ENCODE measurements around the gene PER1. TPM values are rescaled to one million over a fixed set of nuclear protein-coding genes. Genes with fewer than 3 reads are reported as not detected.
A peak's percentile ranks its signal among the peaks of the same experiment; 100 is the strongest.

Gene PER1
- total RNA-seq, 4 donors from 2014 or later = 105 to 263 (median 164) TPM

DNA sequence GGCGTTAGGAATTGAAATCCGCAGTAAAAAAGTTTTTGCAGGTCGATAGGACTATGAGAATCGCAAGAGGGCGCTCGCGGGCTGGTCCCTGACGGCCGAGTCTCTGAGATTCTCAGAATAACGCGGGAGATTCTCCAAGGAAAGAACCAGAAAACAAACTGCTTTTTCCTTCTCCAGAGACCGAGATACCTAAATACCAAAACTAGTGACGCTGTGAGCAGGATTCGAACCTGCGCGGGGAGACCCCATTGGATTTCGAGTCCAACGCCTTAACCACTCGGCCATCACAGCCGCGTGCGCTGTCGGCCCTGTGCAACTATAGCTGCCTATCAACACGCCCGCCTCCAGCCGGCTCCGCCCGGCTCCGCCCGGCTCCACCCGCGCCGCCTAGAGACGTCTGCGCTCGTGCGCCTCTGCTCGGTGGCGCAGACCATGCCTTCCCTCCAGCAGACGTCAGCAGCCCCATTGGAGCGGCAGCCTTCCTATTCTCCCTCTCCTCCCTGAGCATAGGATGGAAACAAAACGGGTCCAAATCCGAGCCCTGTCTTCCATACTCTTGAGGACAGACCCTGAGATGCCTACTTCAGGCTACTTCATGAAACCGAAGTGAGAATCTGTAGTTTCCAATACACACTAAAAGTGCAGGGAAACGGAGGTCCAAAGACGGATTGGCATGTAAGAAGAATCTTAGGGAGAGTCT is 13.4 kb downstream of the PER1 start:
- Histone ChIP-seq H3K4me1 (peaks cover 29 to 47% of the 10 kb centered on the region in 2 donors), H3K4me3 (peak overlapping the region; percentile 2 to 23 (median 2)), H3K36me3 (peaks cover 3 to 44% of the 10 kb centered on the region in 2 donors), H3K9me3 (no peaks in the 10 kb centered on the region), H3K27ac (peak overlapping the region; percentile 84 to 100 (median 100)), H3K27me3 (no peaks in the 10 kb centered on the region)
- DNase-seq = peak; percentile 82 to 93
- intact Hi-C loops (cut with DNase I; ENCODE audit: low total_unique reads) = loop anchor here (1.0 kb wide), 1 partner anchor 19 kb away; no protein-coding TSS in a partner anchor
- in situ Hi-C loops (cut with MboI; ENCODE audit: low sequenced_read_pairs in 4 of 4) = no loop called here
- ATAC-seq = peak; percentile 66 to 74
- TF ChIP-seq, protein P1, sequence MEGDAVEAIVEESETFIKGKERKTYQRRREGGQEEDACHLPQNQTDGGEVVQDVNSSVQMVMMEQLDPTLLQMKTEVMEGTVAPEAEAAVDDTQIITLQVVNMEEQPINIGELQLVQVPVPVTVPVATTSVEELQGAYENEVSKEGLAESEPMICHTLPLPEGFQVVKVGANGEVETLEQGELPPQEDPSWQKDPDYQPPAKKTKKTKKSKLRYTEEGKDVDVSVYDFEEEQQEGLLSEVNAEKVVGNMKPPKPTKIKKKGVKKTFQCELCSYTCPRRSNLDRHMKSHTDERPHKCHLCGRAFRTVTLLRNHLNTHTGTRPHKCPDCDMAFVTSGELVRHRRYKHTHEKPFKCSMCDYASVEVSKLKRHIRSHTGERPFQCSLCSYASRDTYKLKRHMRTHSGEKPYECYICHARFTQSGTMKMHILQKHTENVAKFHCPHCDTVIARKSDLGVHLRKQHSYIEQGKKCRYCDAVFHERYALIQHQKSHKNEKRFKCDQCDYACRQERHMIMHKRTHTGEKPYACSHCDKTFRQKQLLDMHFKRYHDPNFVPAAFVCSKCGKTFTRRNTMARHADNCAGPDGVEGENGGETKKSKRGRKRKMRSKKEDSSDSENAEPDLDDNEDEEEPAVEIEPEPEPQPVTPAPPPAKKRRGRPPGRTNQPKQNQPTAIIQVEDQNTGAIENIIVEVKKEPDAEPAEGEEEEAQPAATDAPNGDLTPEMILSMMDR (IDR thresholded peaks at IDR 0.05 in 4 of 5, conservative IDR thresholded peaks at IDR 0.05 in 1 of 5) = peak; percentile 88 to 93 (median 89)
- TF ChIP-seq POLR2A (IDR thresholded peaks at IDR 0.05) = peak; percentile 64 to 78

DNA sequence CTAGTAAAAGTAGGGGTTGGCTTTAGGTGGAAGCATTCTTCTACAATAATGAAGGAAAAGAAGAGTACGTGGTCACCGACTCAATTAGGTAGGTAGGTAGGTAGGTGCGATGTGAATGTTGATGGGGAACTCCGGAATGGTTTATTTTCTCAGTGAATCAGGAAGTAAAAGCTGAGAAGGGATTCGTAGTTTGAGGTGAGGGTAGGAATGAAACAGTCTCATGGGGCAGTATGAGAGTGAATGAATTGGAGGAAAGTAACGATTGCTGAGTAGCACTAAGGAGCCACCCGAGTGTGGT is 13.9 kb downstream of the PER1 start:
- peaks cover 3 to 39% of the 10 kb centered on the region in 2 donors for H3K36me3 ChIP-seq
- H3K4me3 ChIP-seq = peak overlapping the region in 1 of 4 donors; percentile 2
- intact Hi-C loops (cut with DNase I; ENCODE audit: low total_unique reads) (no loop called here), in situ Hi-C loops (cut with MboI; ENCODE audit: low sequenced_read_pairs in 4 of 4) (no loop called here)
- H3K27me3 ChIP-seq = no peaks in the 10 kb centered on the region
- DNase-seq (no peak), ATAC-seq (no peak)
- peak overlapping the region; percentile 84 to 100 (median 100) for H3K27ac ChIP-seq
- no peaks in the 10 kb centered on the region for H3K9me3 ChIP-seq
- TF ChIP-seq, protein P1 (IDR thresholded peaks at IDR 0.05 in 4 of 5, conservative IDR thresholded peaks at IDR 0.05 in 1 of 5) = no peak
- TF ChIP-seq POLR2A (IDR thresholded peaks at IDR 0.05) = no peak
- peaks cover 29 to 42% of the 10 kb centered on the region in 2 donors for H3K4me1 ChIP-seq

DNA sequence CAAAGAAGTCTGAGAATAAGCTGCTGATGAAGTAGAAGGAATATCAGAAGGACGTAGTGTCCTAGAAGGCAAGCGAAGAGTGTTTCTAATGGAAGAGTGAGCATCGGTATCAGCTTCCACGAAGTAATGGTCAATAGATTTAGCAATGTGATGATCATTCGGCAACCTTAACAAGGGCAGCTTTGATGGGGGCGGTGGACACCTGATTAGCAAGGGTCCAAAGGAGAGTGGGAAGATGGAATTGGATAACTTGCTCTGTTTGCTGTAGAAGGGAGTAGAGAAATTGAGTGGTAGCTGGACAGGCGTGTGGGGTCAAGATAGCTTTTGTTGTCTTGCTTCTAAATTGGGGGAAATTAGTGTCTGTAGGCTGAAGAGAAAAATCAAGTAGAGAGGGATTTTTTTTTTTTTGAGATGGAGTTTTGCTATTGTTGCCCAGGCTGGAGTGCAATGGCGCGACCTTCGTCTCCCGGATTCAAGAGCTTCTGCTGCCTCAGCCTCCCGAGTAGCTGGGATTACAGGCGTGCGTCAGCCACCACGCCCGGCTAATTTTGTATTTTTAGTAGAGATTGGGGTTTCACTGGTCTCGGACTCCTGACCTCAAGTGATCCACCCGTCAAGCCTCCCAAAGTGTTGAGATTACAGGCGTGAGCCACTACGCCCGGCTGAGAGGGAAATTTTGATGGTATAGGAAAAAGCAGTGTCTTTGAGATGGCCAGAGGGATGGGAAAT is 14.4 kb downstream of the PER1 start:
- Histone ChIP-seq H3K27ac (peak overlapping the region; percentile 84 to 100 (median 100)), H3K9me3 (no peaks in the 10 kb centered on the region), H3K4me3 (no peak overlapping the region), H3K27me3 (no peaks in the 10 kb centered on the region), H3K4me1 (peaks cover 28 to 39% of the 10 kb centered on the region in 2 donors), H3K36me3 (peaks cover 3 to 34% of the 10 kb centered on the region in 2 donors)
- in situ Hi-C loops (cut with MboI; ENCODE audit: low sequenced_read_pairs in 4 of 4) (no loop called here), intact Hi-C loops (cut with DNase I; ENCODE audit: low total_unique reads) (no loop called here)
- no peak for TF ChIP-seq POLR2A (IDR thresholded peaks at IDR 0.05)
- TF ChIP-seq, protein P1 (IDR thresholded peaks at IDR 0.05 in 4 of 5, conservative IDR thresholded peaks at IDR 0.05 in 1 of 5) = no peak
- ATAC-seq (no peak), DNase-seq (peak in 1 of 2 donors; percentile 22)

DNA sequence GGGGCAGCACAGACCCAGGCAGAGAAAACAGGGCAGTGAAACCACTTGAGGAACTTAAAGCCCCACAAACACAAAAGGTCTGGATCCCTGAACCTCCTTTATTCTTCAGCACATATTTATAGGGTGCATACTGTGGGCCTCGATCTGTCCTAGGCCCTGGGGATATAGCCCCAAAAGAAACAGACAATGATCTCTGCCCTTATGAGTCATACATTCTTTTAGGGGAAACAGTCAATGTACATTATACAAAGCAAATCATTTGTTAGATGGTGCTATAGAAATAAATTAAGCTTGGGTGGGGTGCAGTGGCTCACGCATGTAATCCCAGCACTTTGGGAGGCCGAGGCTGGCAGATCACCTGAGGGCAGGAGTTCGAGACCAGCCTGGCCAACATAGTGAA is 18.3 kb downstream of the PER1 start:
- Histone ChIP-seq H3K4me1 (peaks cover under 1 to 7% of the 10 kb centered on the region in 2 donors), H3K27ac (no peak overlapping the region), H3K9me3 (no peaks in the 10 kb centered on the region), H3K4me3 (no peak overlapping the region), H3K27me3 (no peaks in the 10 kb centered on the region), H3K36me3 (no peaks in the 10 kb centered on the region)
- TF ChIP-seq POLR2A (IDR thresholded peaks at IDR 0.05) = no peak
- TF ChIP-seq, protein P1 (IDR thresholded peaks at IDR 0.05 in 4 of 5, conservative IDR thresholded peaks at IDR 0.05 in 1 of 5) = no peak
- no peak for DNase-seq
- intact Hi-C loops (cut with DNase I; ENCODE audit: low total_unique reads) = no loop called here
- no peak for ATAC-seq
- in situ Hi-C loops (cut with MboI; ENCODE audit: low sequenced_read_pairs in 4 of 4) = no loop called here

All from gastrocnemius medialis (tissue), 4 donors.